ENCODE data around the gene DMRTA2. TPM values are rescaled to one million over a fixed set of nuclear protein-coding genes. Genes with fewer than 3 reads are reported as not detected.
"Not testable (repeated sequence)": the region's sequence is repeated elsewhere in the genome, so short reads cannot be mapped to it uniquely, and the experiment has no call there.

The DMRTA2 gene
- total RNA-seq, 1 experiment from 2014 or later: not detected

GRCh38 chr1:50393522-50394120 is 29.6 kb downstream of the DMRTA2 start:
- CTCF ChIA-PET: no interaction called here
- no peak for TF ChIP-seq SIN3A (IDR thresholded peaks at IDR 0.05; ENCODE audit: borderline replicate concordance, insufficient read depth, low read depth, low read length)
- no peak for TF ChIP-seq CTCF (IDR thresholded peaks at IDR 0.05)
- TF ChIP-seq TCF7L2 (IDR thresholded peaks at IDR 0.05; ENCODE audit: low read depth, low read length): no peak
- TF ChIP-seq, protein P1, sequence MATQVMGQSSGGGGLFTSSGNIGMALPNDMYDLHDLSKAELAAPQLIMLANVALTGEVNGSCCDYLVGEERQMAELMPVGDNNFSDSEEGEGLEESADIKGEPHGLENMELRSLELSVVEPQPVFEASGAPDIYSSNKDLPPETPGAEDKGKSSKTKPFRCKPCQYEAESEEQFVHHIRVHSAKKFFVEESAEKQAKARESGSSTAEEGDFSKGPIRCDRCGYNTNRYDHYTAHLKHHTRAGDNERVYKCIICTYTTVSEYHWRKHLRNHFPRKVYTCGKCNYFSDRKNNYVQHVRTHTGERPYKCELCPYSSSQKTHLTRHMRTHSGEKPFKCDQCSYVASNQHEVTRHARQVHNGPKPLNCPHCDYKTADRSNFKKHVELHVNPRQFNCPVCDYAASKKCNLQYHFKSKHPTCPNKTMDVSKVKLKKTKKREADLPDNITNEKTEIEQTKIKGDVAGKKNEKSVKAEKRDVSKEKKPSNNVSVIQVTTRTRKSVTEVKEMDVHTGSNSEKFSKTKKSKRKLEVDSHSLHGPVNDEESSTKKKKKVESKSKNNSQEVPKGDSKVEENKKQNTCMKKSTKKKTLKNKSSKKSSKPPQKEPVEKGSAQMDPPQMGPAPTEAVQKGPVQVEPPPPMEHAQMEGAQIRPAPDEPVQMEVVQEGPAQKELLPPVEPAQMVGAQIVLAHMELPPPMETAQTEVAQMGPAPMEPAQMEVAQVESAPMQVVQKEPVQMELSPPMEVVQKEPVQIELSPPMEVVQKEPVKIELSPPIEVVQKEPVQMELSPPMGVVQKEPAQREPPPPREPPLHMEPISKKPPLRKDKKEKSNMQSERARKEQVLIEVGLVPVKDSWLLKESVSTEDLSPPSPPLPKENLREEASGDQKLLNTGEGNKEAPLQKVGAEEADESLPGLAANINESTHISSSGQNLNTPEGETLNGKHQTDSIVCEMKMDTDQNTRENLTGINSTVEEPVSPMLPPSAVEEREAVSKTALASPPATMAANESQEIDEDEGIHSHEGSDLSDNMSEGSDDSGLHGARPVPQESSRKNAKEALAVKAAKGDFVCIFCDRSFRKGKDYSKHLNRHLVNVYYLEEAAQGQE (IDR thresholded peaks at IDR 0.05; ENCODE audit: insufficient read depth in 1 of 2, low read depth in 2 of 2, low read length in 1 of 2): no peak
- TF ChIP-seq POLR2AphosphoS5 (IDR thresholded peaks at IDR 0.05; ENCODE audit: low read depth, low read length): no peak

DNA sequence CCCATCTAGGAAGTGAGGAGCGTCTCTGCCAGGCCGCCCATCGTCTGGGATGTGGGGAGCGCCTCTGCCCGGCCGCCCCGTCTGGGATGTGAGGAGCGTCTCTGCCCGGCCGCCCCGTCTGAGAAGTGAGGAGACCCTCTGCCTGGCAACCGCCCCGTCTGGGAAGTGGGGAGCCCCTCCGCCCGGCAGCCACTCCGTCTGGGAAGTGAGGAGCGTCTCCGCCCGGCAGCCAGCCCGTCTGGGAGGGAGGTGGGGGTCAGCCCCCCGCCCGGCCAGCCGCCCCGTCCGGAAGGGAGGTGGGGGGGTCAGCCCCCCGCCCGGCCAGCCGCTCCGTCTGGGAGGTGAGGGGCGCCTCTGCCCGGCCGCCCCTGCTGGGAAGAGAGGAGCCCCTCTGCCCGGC is 41.7 kb downstream of the DMRTA2 start:
- H3K36me3 ChIP-seq (ENCODE audit: control insufficient read depth, insufficient read depth, low read length); H3K4me1 ChIP-seq (ENCODE audit: control insufficient read depth, insufficient read depth, low read length); CTCF ChIA-PET; H3K27ac ChIP-seq (ENCODE audit: low read length); intact Hi-C loops (cut with micrococcal nuclease; ENCODE audit: unreplicated experiment); in situ Hi-C loops (cut with HindIII; ENCODE audit: low pct_unique_long_range_greater_than_20kb, low sequenced_read_pairs); BruUV-seq (replicated peaks); H3K9me3 ChIP-seq (ENCODE audit: control insufficient read depth, insufficient read depth, low read depth, low read length); H3K4me3 ChIP-seq (ENCODE audit: low read depth in 2 of 2, low read length in 2 of 2); ATAC-seq; POLR2A ChIA-PET; DNase-seq (ENCODE audit: low read depth, low spot score); H3K27me3 ChIP-seq (ENCODE audit: control insufficient read depth, insufficient read depth, low read length): not testable (repeated sequence)

More at GRCh38 chr1:50393522-50394120, 29.6 kb downstream of the DMRTA2 start:
- DNase-seq (ENCODE audit: low read depth, low spot score): no peak
- H3K9me3 ChIP-seq (ENCODE audit: control insufficient read depth, insufficient read depth, low read depth, low read length): no peaks in the 10 kb centered on the region
- no peak overlapping the region for H3K27ac ChIP-seq (ENCODE audit: low read length)
- BruUV-seq (replicated peaks): no TSS peak
- H3K4me3 ChIP-seq (ENCODE audit: low read depth in 2 of 2, low read length in 2 of 2): no peak overlapping the region
- no peak for ATAC-seq
- no peaks in the 10 kb centered on the region for H3K4me1 ChIP-seq (ENCODE audit: control insufficient read depth, insufficient read depth, low read length)
- POLR2A ChIA-PET: no interaction called here
- in situ Hi-C loops (cut with HindIII; ENCODE audit: low pct_unique_long_range_greater_than_20kb, low sequenced_read_pairs): no loop called here
- H3K27me3 ChIP-seq (ENCODE audit: control insufficient read depth, insufficient read depth, low read length): no peaks in the 10 kb centered on the region
- H3K36me3 ChIP-seq (ENCODE audit: control insufficient read depth, insufficient read depth, low read length): no peaks in the 10 kb centered on the region
- intact Hi-C loops (cut with micrococcal nuclease; ENCODE audit: unreplicated experiment): no loop called here

GRCh38 chr1:50378770-50379169 is 44.5 kb downstream of the DMRTA2 start:
- Histone ChIP-seq H3K36me3 (ENCODE audit: control insufficient read depth, insufficient read depth, low read length) (no peaks in the 10 kb centered on the region), H3K27ac (ENCODE audit: low read length) (no peak overlapping the region), H3K4me3 (ENCODE audit: low read depth in 2 of 2, low read length in 2 of 2) (no peak overlapping the region), H3K9me3 (ENCODE audit: control insufficient read depth, insufficient read depth, low read depth, low read length) (no peaks in the 10 kb centered on the region), H3K4me1 (ENCODE audit: control insufficient read depth, insufficient read depth, low read length) (no peaks in the 10 kb centered on the region), H3K27me3 (ENCODE audit: control insufficient read depth, insufficient read depth, low read length) (no peaks in the 10 kb centered on the region)
- DNase-seq (ENCODE audit: low read depth, low spot score) (no peak), ATAC-seq (no peak)
- intact Hi-C loops (cut with micrococcal nuclease; ENCODE audit: unreplicated experiment) (no loop called here), in situ Hi-C loops (cut with HindIII; ENCODE audit: low pct_unique_long_range_greater_than_20kb, low sequenced_read_pairs) (no loop called here)
- CTCF ChIA-PET: no interaction called here
- POLR2A ChIA-PET: no interaction called here
- BruUV-seq (replicated peaks): no TSS peak
- no peak for TF ChIP-seq POLR2AphosphoS5 (IDR thresholded peaks at IDR 0.05; ENCODE audit: low read depth, low read length)
- TF ChIP-seq CTCF (IDR thresholded peaks at IDR 0.05): no peak
- TF ChIP-seq TCF7L2 (IDR thresholded peaks at IDR 0.05; ENCODE audit: low read depth, low read length): no peak
- TF ChIP-seq, protein P1 (IDR thresholded peaks at IDR 0.05; ENCODE audit: insufficient read depth in 1 of 2, low read depth in 2 of 2, low read length in 1 of 2): no peak
- no peak for TF ChIP-seq SIN3A (IDR thresholded peaks at IDR 0.05; ENCODE audit: borderline replicate concordance, insufficient read depth, low read depth, low read length)
